ENCODE data around the gene ATP11C.

GRCh38 chrX:139738581-139738980, 194.3 kb downstream of the ATP11C start:
- no peak for TF ChIP-seq POLR2A (IDR thresholded peaks at IDR 0.05)
- TF ChIP-seq CTCF (IDR thresholded peaks at IDR 0.05) = no peak

All from thyroid gland (tissue), 4 donors.